SK-N-SH treated with all-trans-retinoic acid at 6 μM for 48 hours (cell line): ENCODE data around the gene VSNL1.

Experiments
- ATAC-seq: fragments of 200-7000 bp; cut with Tn5 transposase; 3 replicates; pipeline ENCODE4 v1.9.1; 2020; ENCODE audit warnings: mild to moderate bottlenecking, moderate library complexity
- ARNTL ChIP-seq: fragments of 450-650 bp; formaldehyde crosslinking; IDR thresholded peaks from 2 replicates; pipeline ENCODE4 v1.5.0; 2020; ENCODE audit warnings: low read depth, mild to moderate bottlenecking, moderate library complexity, borderline replicate concordance
- CSDC2 ChIP-seq: fragments of 250-450 bp; sonication (Bioruptor Pico); IDR thresholded peaks from 2 replicates; pipeline ENCODE4 v1.5.0; 2020; ENCODE audit warnings: mild to moderate bottlenecking, moderate library complexity
- ESRRG ChIP-seq: fragments of 250-450 bp; sonication (Bioruptor Pico); IDR thresholded peaks from 2 replicates; pipeline ENCODE4 v1.6.1; 2021; ENCODE audit warnings: mild to moderate bottlenecking
- ISL1 ChIP-seq: fragments of 250-450 bp; sonication (Bioruptor Pico); IDR thresholded peaks from 2 replicates; pipeline ENCODE4 v2.1.2; 2022; ENCODE audit warnings: mild to moderate bottlenecking, moderate library complexity
- OSR1 ChIP-seq: fragments of 250-450 bp; sonication (Bioruptor Pico); IDR thresholded peaks from 2 replicates; pipeline ENCODE4 v1.8.0; 2022; ENCODE audit warnings: moderate library complexity, mild to moderate bottlenecking, inconsistent platforms
- PATZ1 ChIP-seq: fragments of 250-450 bp; sonication (Bioruptor Pico); IDR thresholded peaks from 2 replicates; pipeline ENCODE4 v1.8.0; 2020; ENCODE audit warnings: mild to moderate bottlenecking, moderate library complexity, borderline replicate concordance
- RARB ChIP-seq: fragments of 250-450 bp; sonication (Bioruptor Pico); IDR thresholded peaks from 2 replicates; pipeline ENCODE4 v1.8.0; 2021; ENCODE audit warnings: mild to moderate bottlenecking, moderate library complexity
- SNAI2 ChIP-seq: fragments of 250-450 bp; sonication (Bioruptor Pico); IDR thresholded peaks from 2 replicates; pipeline ENCODE4 v1.5.0; 2020; ENCODE audit warnings: mild to moderate bottlenecking, moderate library complexity
- TCF4 ChIP-seq: fragments of 250-450 bp; sonication (Bioruptor Pico); IDR thresholded peaks from 2 replicates; pipeline ENCODE4 v1.8.0; 2021; ENCODE audit warnings: mild to moderate bottlenecking, moderate library complexity, borderline replicate concordance
- TOX ChIP-seq: fragments of 250-450 bp; sonication (Bioruptor Pico); IDR thresholded peaks from 2 replicates; pipeline ENCODE4 v1.8.0; 2021; ENCODE audit warnings: mild to moderate bottlenecking, moderate library complexity, borderline replicate concordance
- ZC3H10 ChIP-seq: fragments of 250-450 bp; sonication (Bioruptor Pico); IDR thresholded peaks from 2 replicates; pipeline ENCODE4 v1.5.1; 2021; ENCODE audit warnings: mild to moderate bottlenecking, moderate library complexity
- ZFP30 ChIP-seq: fragments of 450-650 bp; formaldehyde crosslinking; IDR thresholded peaks from 2 replicates; pipeline ENCODE4 v1.5.0; 2022; ENCODE audit warnings: mild to moderate bottlenecking, moderate library complexity
- ZNF565 ChIP-seq: fragments of 450-650 bp; formaldehyde crosslinking; conservative IDR thresholded peaks from 2 replicates; pipeline ENCODE4 v1.5.0; 2020; ENCODE audit warnings: low read depth, mild to moderate bottlenecking, moderate library complexity
- ZNF70 ChIP-seq: fragments of 450-650 bp; formaldehyde crosslinking; IDR thresholded peaks from 2 replicates; pipeline ENCODE4 v1.5.0; 2020; ENCODE audit warnings: mild to moderate bottlenecking, moderate library complexity
- ZNF8 ChIP-seq: fragments of 450-650 bp; formaldehyde crosslinking; IDR thresholded peaks from 2 replicates; pipeline ENCODE4 v1.5.0; 2020; ENCODE audit warnings: mild to moderate bottlenecking, moderate library complexity
- TF ChIP-seq, protein P1 (sequence below): fragments of 250-450 bp; sonication (Bioruptor Pico); IDR thresholded peaks from 2 replicates; pipeline ENCODE4 v1.5.0; 2020; ENCODE audit warnings: mild to moderate bottlenecking, moderate library complexity
- TF ChIP-seq, protein P2 (sequence below): fragments of 250-450 bp; sonication (Bioruptor Pico); IDR thresholded peaks from 2 replicates; pipeline ENCODE4 v1.5.1; 2021; ENCODE audit warnings: mild to moderate bottlenecking, moderate library complexity
- TF ChIP-seq, protein P3 (sequence below): fragments of 250-450 bp; sonication (Bioruptor Pico); IDR thresholded peaks from 2 replicates; pipeline ENCODE4 v1.5.1; 2020; ENCODE audit warnings: low read depth, mild to moderate bottlenecking, moderate library complexity
- TF ChIP-seq, protein P4 (sequence below): fragments of 250-450 bp; sonication (Bioruptor Pico); IDR thresholded peaks from 2 replicates; pipeline ENCODE4 v1.8.0; 2021; ENCODE audit warnings: low read depth, mild to moderate bottlenecking, moderate library complexity, borderline replicate concordance

The VSNL1 gene

GRCh38 chr2:17636257-17636656 lies 95.8 kb downstream of the VSNL1 start (continued):
- TF ChIP-seq, protein P1, sequence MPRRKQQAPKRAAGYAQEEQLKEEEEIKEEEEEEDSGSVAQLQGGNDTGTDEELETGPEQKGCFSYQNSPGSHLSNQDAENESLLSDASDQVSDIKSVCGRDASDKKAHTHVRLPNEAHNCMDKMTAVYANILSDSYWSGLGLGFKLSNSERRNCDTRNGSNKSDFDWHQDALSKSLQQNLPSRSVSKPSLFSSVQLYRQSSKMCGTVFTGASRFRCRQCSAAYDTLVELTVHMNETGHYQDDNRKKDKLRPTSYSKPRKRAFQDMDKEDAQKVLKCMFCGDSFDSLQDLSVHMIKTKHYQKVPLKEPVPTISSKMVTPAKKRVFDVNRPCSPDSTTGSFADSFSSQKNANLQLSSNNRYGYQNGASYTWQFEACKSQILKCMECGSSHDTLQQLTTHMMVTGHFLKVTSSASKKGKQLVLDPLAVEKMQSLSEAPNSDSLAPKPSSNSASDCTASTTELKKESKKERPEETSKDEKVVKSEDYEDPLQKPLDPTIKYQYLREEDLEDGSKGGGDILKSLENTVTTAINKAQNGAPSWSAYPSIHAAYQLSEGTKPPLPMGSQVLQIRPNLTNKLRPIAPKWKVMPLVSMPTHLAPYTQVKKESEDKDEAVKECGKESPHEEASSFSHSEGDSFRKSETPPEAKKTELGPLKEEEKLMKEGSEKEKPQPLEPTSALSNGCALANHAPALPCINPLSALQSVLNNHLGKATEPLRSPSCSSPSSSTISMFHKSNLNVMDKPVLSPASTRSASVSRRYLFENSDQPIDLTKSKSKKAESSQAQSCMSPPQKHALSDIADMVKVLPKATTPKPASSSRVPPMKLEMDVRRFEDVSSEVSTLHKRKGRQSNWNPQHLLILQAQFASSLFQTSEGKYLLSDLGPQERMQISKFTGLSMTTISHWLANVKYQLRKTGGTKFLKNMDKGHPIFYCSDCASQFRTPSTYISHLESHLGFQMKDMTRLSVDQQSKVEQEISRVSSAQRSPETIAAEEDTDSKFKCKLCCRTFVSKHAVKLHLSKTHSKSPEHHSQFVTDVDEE (CRISPR knock-in tag) = no peak
- TF ChIP-seq ZFP30 (CRISPR knock-in tag) = no peak
- TF ChIP-seq ISL1 (CRISPR knock-in tag) = no peak

GRCh38 chr2:17637131-17637906 lies 96.8 kb downstream of the VSNL1 start:
- no peak for TF ChIP-seq ZNF8 (CRISPR knock-in tag)
- TF ChIP-seq TCF4 (CRISPR knock-in tag) = no peak
- TF ChIP-seq ZFP30 (CRISPR knock-in tag) = no peak
- no peak for TF ChIP-seq CSDC2
- no peak for TF ChIP-seq OSR1
- no peak for TF ChIP-seq ISL1 (CRISPR knock-in tag)
- TF ChIP-seq ARNTL (CRISPR knock-in tag) = no peak
- TF ChIP-seq ZNF70 (CRISPR knock-in tag) = no peak
- no peak for TF ChIP-seq TOX
- TF ChIP-seq PATZ1 (CRISPR knock-in tag) = no peak
- TF ChIP-seq, protein P2, sequence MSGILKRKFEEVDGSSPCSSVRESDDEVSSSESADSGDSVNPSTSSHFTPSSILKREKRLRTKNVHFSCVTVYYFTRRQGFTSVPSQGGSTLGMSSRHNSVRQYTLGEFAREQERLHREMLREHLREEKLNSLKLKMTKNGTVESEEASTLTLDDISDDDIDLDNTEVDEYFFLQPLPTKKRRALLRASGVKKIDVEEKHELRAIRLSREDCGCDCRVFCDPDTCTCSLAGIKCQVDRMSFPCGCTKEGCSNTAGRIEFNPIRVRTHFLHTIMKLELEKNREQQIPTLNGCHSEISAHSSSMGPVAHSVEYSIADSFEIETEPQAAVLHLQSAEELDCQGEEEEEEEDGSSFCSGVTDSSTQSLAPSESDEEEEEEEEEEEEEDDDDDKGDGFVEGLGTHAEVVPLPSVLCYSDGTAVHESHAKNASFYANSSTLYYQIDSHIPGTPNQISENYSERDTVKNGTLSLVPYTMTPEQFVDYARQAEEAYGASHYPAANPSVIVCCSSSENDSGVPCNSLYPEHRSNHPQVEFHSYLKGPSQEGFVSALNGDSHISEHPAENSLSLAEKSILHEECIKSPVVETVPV (CRISPR knock-in tag) = no peak
- no peak for TF ChIP-seq ZC3H10 (CRISPR knock-in tag)
- no peak for TF ChIP-seq ESRRG (CRISPR knock-in tag)
- no peak; the same call in 2 of the 3 replicates for ATAC-seq

DNA sequence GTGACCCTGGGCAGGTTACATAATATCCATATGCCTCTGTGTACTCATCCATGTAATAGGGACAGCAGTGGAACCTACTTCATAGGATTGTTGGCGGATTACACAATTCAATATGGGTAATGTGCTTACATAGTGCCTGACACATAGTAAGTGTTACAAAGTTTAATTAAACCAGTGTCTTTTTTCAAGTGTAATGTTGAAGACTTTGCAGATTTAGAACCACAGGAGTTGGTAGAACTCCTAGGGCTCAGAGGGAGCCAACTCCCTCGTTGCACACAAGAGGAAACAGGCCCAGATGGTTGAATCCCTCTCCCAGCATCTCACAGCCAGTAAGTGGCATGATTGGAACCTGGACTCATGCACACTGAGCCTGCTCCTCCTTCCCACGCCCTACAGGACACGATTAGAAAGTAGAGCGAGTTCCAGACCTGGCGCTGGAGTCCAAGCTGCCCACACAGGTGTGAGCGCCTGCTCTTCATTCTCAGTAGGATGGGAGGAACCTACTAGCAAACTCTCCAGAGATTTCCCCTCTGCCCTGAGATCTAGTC lies 97.8 kb downstream of the VSNL1 start:
- no peak for ATAC-seq
- no peak for TF ChIP-seq OSR1
- no peak for TF ChIP-seq RARB
- no peak for TF ChIP-seq CSDC2
- TF ChIP-seq, protein P2 (CRISPR knock-in tag) = no peak
- TF ChIP-seq ZFP30 (CRISPR knock-in tag) = no peak
- TF ChIP-seq ZNF565 (CRISPR knock-in tag) = no peak

DNA sequence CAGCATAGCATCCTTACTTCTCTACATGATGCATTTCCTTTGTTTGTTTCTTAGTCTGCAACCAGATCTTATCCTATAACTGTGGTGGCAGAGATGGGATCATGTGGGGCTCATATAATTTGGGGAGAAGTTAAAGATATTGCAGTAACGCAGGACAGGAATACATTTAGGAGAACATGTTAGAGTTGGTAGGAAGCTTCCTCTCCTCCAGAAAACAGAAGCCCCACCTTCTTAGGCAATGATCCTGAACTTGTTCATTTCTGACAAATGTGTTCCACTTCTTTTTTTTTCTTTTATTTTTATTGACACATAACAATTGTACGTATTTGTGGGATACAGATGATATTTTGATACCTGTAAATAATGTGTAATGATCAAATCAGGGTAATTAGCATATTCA lies 99.9 kb downstream of the VSNL1 start:
- no peak for ATAC-seq
- TF ChIP-seq, protein P3, sequence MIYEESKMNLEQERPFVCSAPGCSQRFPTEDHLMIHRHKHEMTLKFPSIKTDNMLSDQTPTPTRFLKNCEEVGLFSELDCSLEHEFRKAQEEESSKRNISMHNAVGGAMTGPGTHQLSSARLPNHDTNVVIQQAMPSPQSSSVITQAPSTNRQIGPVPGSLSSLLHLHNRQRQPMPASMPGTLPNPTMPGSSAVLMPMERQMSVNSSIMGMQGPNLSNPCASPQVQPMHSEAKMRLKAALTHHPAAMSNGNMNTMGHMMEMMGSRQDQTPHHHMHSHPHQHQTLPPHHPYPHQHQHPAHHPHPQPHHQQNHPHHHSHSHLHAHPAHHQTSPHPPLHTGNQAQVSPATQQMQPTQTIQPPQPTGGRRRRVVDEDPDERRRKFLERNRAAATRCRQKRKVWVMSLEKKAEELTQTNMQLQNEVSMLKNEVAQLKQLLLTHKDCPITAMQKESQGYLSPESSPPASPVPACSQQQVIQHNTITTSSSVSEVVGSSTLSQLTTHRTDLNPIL (CRISPR knock-in tag) = no peak
- TF ChIP-seq TOX = no peak
- TF ChIP-seq ZC3H10 (CRISPR knock-in tag) = no peak
- no peak for TF ChIP-seq ZNF565 (CRISPR knock-in tag)
- no peak for TF ChIP-seq ISL1 (CRISPR knock-in tag)
- TF ChIP-seq, protein P4, sequence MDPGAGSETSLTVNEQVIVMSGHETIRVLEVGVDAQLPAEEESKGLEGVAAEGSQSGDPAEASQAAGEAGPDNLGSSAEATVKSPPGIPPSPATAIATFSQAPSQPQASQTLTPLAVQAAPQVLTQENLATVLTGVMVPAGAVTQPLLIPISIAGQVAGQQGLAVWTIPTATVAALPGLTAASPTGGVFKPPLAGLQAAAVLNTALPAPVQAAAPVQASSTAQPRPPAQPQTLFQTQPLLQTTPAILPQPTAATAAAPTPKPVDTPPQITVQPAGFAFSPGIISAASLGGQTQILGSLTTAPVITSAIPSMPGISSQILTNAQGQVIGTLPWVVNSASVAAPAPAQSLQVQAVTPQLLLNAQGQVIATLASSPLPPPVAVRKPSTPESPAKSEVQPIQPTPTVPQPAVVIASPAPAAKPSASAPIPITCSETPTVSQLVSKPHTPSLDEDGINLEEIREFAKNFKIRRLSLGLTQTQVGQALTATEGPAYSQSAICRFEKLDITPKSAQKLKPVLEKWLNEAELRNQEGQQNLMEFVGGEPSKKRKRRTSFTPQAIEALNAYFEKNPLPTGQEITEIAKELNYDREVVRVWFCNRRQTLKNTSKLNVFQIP (CRISPR knock-in tag) = no peak
- no peak for TF ChIP-seq ZFP30 (CRISPR knock-in tag)
- TF ChIP-seq SNAI2 = no peak
- TF ChIP-seq CSDC2 = no peak
- no peak for TF ChIP-seq ZNF8 (CRISPR knock-in tag)
- TF ChIP-seq RARB = no peak
- TF ChIP-seq, protein P1 (CRISPR knock-in tag) = no peak
